ENCODE results near the gene TNS1. TPM values are rescaled to one million over a fixed set of nuclear protein-coding genes. Genes with fewer than 3 reads are reported as not detected.

TNS1 gene
- total RNA-seq, 1 experiment from 2014 or later, result 6.2 TPM

GRCh38 chr2:217935901-217936684 is 66.7 kb downstream of the TNS1 start:
- H3K27me3 ChIP-seq (ENCODE audit: insufficient read depth, low read length), result no peaks in the 10 kb centered on the region
- H3K4me3 ChIP-seq (replicated peaks in 1 of 2; ENCODE audit: low read depth in 1 of 2, low read length in 2 of 2), result no peak overlapping the region
- TF ChIP-seq POLR2AphosphoS5 (IDR thresholded peaks at IDR 0.05; ENCODE audit: low read depth, low read length) (no peak), SRF (IDR thresholded peaks at IDR 0.05; ENCODE audit: low read depth) (no peak), ZNF274 (IDR thresholded peaks at IDR 0.05; ENCODE audit: low read depth, low read length) (no peak), EGR1 (IDR thresholded peaks at IDR 0.05; ENCODE audit: low read depth) (no peak), YY1 (IDR thresholded peaks at IDR 0.05; ENCODE audit: extremely low read depth, insufficient replicate concordance, low read depth, low read length) (no peak), ELF1 (IDR thresholded peaks at IDR 0.05; ENCODE audit: borderline replicate concordance, low read depth) (no peak), JUND (IDR thresholded peaks at IDR 0.05) (no peak), ATF3 (IDR thresholded peaks at IDR 0.05) (no peak), RAD21 (IDR thresholded peaks at IDR 0.05; ENCODE audit: low read depth) (no peak), CBX3 (IDR thresholded peaks at IDR 0.05; ENCODE audit: low read depth) (no peak), SP1 (IDR thresholded peaks at IDR 0.05; ENCODE audit: low read depth) (no peak), ZBTB33 (IDR thresholded peaks at IDR 0.05; ENCODE audit: extremely low read depth, insufficient replicate concordance, low read length) (no peak), ZFX (IDR thresholded peaks at IDR 0.05) (no peak), FOSL1 (IDR thresholded peaks at IDR 0.05; ENCODE audit: low read depth) (no peak), POLR2A (IDR thresholded peaks at IDR 0.05; ENCODE audit: borderline replicate concordance, extremely low read depth, insufficient read depth, insufficient read length) (no peak), REST (IDR thresholded peaks at IDR 0.05; ENCODE audit: low read depth) (no peak), TCF7L2 (IDR thresholded peaks at IDR 0.05; ENCODE audit: borderline replicate concordance, extremely low read depth, insufficient read depth, insufficient read length) (no peak)
- H3K4me2 ChIP-seq (ENCODE audit: low read length), result no peak overlapping the region
- H4K20me1 ChIP-seq (ENCODE audit: insufficient read depth), result no peaks in the 10 kb centered on the region
- H3K4me1 ChIP-seq (ENCODE audit: control insufficient read depth in 1 of 2, insufficient read depth in 2 of 2, low read length in 2 of 2), result no peaks in the 10 kb centered on the region
- DNase-seq (ENCODE audit: low read depth, low spot score) (no peak), ATAC-seq (no peak)
- intact Hi-C loops (cut with micrococcal nuclease), result no loop called here
- H3K79me2 ChIP-seq (ENCODE audit: insufficient read depth, low read length), result no peaks in the 10 kb centered on the region
- ChIA-PET RAD21 (ENCODE audit: low non-redundant PET in 1 of 2, low total read pairs in 2 of 2, uncharacterized antibody in 2 of 2, unreplicated experiment in 2 of 2) (no interaction called here), POLR2A (no interaction called here), CTCF (no interaction called here)
- H3K27ac ChIP-seq (ENCODE audit: low read depth, low read length), result no peak overlapping the region
- no peaks in the 10 kb centered on the region for H3K36me3 ChIP-seq (ENCODE audit: control insufficient read depth in 1 of 2, insufficient read depth in 2 of 2, low read length in 2 of 2)
- H3K9me3 ChIP-seq (ENCODE audit: control insufficient read depth in 1 of 2, insufficient read depth in 1 of 2, low read depth in 1 of 2, low read length in 2 of 2), result no peaks in the 10 kb centered on the region
- no TSS peak for BruUV-seq (replicated peaks)
- no peak overlapping the region for H3K9ac ChIP-seq (ENCODE audit: low read length)
- no peaks in the 10 kb centered on the region for H3K9me2 ChIP-seq (ENCODE audit: insufficient read depth)
- no peak overlapping the region for H2AFZ ChIP-seq (ENCODE audit: low read depth, low read length, poor library complexity, severe bottlenecking)

All from HCT116 (cell line).